Motor neuron (in vitro differentiated cells): ENCODE data around the gene GNPTG. TPM values are rescaled to one million over a fixed set of nuclear protein-coding genes. Genes with fewer than 3 reads are reported as not detected.
A peak's percentile ranks its signal among the peaks of the same experiment; 100 is the strongest.

Experiments used
- ATAC-seq, 8 experiments: fragments of 200-7000 bp; cut with Tn5 transposase; replicated peaks in 6 of 8; 2 replicates each; pipeline ENCODE4 v1.8.0; 2021; ENCODE audit warnings: mild to moderate bottlenecking in 8 of 8, moderate library complexity in 8 of 8
- H3K27ac ChIP-seq, 2 donors: fragments of 250-450 bp; sonication (Bioruptor Pico); 2 replicates each; pipeline ENCODE4 v1.9.0; 2021; ENCODE audit warnings: antibody characterized with exemption in 2 of 2, mild to moderate bottlenecking in 2 of 2, moderate library complexity in 1 of 2
- H3K4me1 ChIP-seq, 2 donors: fragments of 250-450 bp; sonication (Bioruptor Pico); replicated peaks in 1 of 2; 2 replicates each; pipeline ENCODE4 v1.6.1; 2021; ENCODE audit warnings: antibody characterized with exemption in 2 of 2, mild to moderate bottlenecking in 2 of 2, moderate library complexity in 1 of 2
- H3K4me3 ChIP-seq, 5 donors: fragments of 250-450 bp; sonication (Bioruptor Pico); 2 replicates each; pipeline ENCODE4 v1.9.0; 2021; ENCODE audit warnings: antibody characterized with exemption in 5 of 5, mild to moderate bottlenecking in 5 of 5, moderate library complexity in 4 of 5
- WGBS, 10 experiments: fragments of 450-650 bp; shearing (Covaris generic); methylation state at CpG; one replicate each; pipeline ENCODE4 v1.0.0; 2022; 5-methylcytosine and 5-hydroxymethylcytosine counted together
- in situ Hi-C, 9 experiments: fragments of 400-800 bp; cut with MboI; loops; one replicate each; pipeline ENCODE4 v1.15.0; 2021; ENCODE audit warnings: low sequenced_read_pairs in 9 of 9, low pct_unique_long_range_greater_than_20kb in 2 of 9; ENCODE audit not compliant: unreplicated experiment in 9 of 9
- total RNA-seq, 8 experiments: library from RNA; unstranded; fragments of 300-600 nt; gene quantifications; 2 replicates each; pipeline versions ENCODE4 v1.2.3 to v1.2.4, GENCODE V29; 2022

GNPTG gene
- total RNA-seq, 8 experiments from 2014 or later = 13.4 to 90.4 (median 32.8) TPM

DNA sequence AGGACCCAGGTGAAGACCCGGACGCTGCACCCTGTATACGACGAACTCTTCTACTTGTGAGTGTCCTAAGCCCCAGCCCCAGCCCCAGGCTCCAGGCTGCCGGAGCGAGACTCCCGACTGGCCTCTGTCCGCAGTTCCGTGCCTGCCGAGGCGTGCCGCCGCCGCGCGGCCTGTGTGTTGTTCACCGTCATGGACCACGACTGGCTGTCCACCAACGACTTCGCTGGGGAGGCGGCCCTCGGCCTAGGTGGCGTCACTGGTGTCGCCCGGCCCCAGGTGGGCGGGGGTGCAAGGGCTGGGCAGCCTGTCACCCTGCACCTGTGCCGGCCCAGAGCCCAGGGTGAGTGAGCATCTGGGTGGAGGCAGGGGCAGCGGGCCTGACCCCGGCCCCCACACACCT, 3.8 kb upstream of the GNPTG start:
- Histone ChIP-seq H3K4me3 (no peak overlapping the region), H3K27ac (no peak overlapping the region), H3K4me1 (peaks cover 17 to 19% of the 10 kb centered on the region in 2 donors)
- WGBS, 10 experiments = 80 to 100% methylated on average over 3 to 5 of the region's 29 CpGs; no CpG with 5 or more reads in 8 of the 10 experiments
- no peak for ATAC-seq
- in situ Hi-C loops = no loop called here

- ATAC-seq = no peak
- in situ Hi-C loops = no loop called here
- 89% methylated on average over 3 of the region's 15 CpGs; no CpG with 5 or more reads in 9 of the 10 experiments for WGBS, 10 experiments
- peaks cover 18 to 22% of the 10 kb centered on the region in 2 donors for H3K4me1 ChIP-seq
- no peak overlapping the region for H3K4me3 ChIP-seq
- H3K27ac ChIP-seq = no peak overlapping the region
These were observed 3.3 kb upstream of the GNPTG start for GRCh38 chr16:1348441-1348840.

DNA sequence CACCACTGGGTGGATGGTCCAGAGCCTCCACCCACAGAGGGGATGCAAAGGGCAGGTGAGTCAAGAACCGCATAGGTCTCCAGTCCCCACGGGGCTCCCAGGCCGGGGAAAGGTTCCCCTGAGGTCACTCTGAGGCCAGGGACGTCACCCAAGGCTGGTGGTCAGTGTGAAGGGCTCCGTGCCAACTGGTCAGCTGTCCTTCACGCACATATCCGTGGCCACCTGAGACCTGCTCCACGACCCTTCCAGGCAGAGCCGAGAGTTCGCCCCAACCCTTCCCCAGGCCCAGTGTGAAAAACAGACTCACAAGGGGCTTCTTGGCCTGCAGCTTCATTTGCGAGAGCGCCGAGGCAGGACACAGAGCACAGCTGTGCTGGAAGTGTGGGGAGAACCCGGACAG, 2.8 kb upstream of the GNPTG start:
- Histone ChIP-seq H3K27ac (no peak overlapping the region), H3K4me1 (peaks cover 13 to 18% of the 10 kb centered on the region in 2 donors), H3K4me3 (no peak overlapping the region)
- no peak for ATAC-seq
- 85 to 100% (median 92%) methylated on average over 1 to 5 of the region's 14 CpGs; no CpG with 5 or more reads in 1 of the 10 experiments for WGBS, 10 experiments
- in situ Hi-C loops = no loop called here

DNA sequence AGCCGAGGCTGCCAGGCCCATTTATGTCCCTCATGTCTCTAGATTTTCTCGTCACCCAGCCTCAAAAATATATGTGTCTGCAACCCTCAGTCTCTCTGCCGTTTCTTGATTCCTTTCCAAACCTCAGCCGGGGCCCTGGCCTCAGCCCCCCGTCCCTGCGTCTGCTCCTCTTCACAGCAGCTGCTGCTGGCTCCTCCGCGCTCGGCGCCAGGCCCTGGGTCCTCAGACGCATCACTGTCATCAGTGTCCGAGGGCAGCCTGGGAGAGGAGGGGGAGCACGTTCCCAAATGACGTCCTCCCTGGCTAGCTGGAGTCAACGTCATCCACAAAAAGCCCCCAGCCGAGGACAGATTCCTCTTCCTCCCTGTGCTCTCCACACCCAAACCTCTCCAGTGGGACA, 2.4 kb upstream of the GNPTG start:
- ATAC-seq = no peak
- Histone ChIP-seq H3K27ac (no peak overlapping the region), H3K4me3 (no peak overlapping the region), H3K4me1 (peaks cover 12 to 16% of the 10 kb centered on the region in 2 donors)
- in situ Hi-C loops = no loop called here
- 83 to 100% (median 98%) methylated on average over 1 to 9 of the region's 16 CpGs; no CpG with 5 or more reads in 4 of the 10 experiments for WGBS, 10 experiments

- peaks cover 12 to 16% of the 10 kb centered on the region in 2 donors for H3K4me1 ChIP-seq
- no peak for ATAC-seq
- no peak overlapping the region for H3K27ac ChIP-seq
- in situ Hi-C loops = no loop called here
- no peak overlapping the region for H3K4me3 ChIP-seq
- 97 to 100% (median 100%) methylated on average over 5 to 6 of the region's 17 CpGs; no CpG with 5 or more reads in 7 of the 10 experiments for WGBS, 10 experiments
These were observed 1.8 kb upstream of the GNPTG start for GRCh38 chr16:1349951-1350350.

GRCh38 chr16:1350691-1351090, 1.0 kb upstream of the GNPTG start:
- Histone ChIP-seq H3K27ac (no peak overlapping the region), H3K4me1 (peaks cover 12 to 16% of the 10 kb centered on the region in 2 donors), H3K4me3 (peak overlapping the region; percentile 64 to 100 (median 91))
- in situ Hi-C loops = no loop called here
- no peak for ATAC-seq
- WGBS, 10 experiments = 37 to 94% (median 71%) methylated on average over 1 to 13 of the region's 19 CpGs; no CpG with 5 or more reads in 2 of the 10 experiments

DNA sequence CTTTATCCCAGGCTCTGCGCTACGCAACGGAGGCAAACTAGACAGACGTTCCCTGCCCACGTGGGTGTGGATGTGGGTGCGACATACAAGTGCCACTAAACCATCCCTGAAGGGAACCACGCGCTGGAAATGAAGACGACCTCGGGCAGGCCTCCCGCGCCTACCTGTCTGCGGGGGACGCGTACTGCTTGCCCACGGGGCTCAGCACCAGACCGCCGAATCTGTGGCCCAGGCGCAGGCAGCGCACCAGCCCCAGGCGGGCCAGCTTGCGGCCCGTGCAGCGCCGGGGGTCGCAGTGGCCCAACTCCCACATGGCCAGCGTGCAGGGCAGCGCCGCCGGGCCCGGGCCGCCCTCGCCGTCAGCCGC, 533 bp upstream of the GNPTG start:
- peak overlapping the region in 1 of 2 donors; percentile 79 for H3K27ac ChIP-seq
- ATAC-seq = peak in 5 of 8 experiments; percentile 20 to 47 (median 38)

DNA sequence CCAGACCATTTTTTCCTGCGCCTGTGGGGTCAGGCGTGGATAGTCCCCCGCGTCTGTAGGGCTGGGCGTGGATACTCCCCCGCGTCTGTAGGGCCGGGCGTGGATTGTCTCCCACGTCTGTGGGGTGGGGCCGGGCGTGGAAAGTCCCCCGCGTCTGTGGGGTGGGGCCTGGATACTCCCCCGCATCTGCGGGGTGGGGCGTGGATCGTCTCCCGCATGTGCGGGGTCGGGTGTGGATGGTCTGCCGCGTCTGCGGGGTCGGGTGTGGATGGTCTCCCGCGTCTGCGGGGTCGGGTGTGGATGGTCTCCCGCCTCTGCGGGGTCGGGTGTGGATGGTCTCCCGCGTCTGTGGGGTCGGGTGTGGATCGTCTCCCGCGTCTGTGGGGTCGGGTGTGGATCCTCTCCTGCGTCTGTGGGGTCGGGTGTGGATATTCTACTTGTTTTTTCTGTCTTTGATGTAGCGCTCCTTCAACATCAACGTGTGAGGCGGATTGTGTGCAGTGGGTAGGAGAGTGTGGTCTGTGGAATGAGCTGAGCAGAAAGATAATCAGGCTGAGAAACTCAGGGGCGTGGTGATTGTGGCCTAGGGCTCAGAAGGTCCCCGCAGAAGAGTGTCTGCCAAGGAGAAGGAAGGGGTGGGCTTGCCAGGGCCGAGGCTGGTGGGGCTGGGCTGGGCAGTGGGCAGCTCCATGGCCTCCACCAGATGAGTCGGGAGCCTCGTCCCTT, 3.2 kb downstream of the GNPTG start:
- WGBS, 10 experiments = 85 to 100% (median 97%) methylated on average over 1 to 7 of the region's 49 CpGs; no CpG with 5 or more reads in 6 of the 10 experiments
- Histone ChIP-seq H3K4me3 (no peak overlapping the region), H3K27ac (no peak overlapping the region), H3K4me1 (peaks cover 12 to 16% of the 10 kb centered on the region in 2 donors)
- ATAC-seq = no peak
- in situ Hi-C loops = no loop called here

More for the DNA sequence above, 533 bp upstream of the GNPTG start:
- 0 to 13% (median 2%) methylated on average over 2 to 5 of the region's 35 CpGs; no CpG with 5 or more reads in 4 of the 10 experiments for WGBS, 10 experiments
- Histone ChIP-seq H3K4me3 (peak overlapping the region; percentile 64 to 100 (median 91)), H3K4me1 (peaks cover 12 to 16% of the 10 kb centered on the region in 2 donors)
- in situ Hi-C loops = no loop called here

GRCh38 chr16:1355591-1355990, 3.9 kb downstream of the GNPTG start:
- no peak for ATAC-seq
- H3K27ac ChIP-seq = no peak overlapping the region
- in situ Hi-C loops = no loop called here
- no peak overlapping the region for H3K4me3 ChIP-seq
- no CpG with 5 or more reads among the region's 15 CpGs for WGBS, 10 experiments
- H3K4me1 ChIP-seq = peaks cover 8 to 14% of the 10 kb centered on the region in 2 donors

GRCh38 chr16:1356061-1356900, 4.5 kb downstream of the GNPTG start:
- H3K27ac ChIP-seq = no peak overlapping the region
- WGBS, 10 experiments = no CpG with 5 or more reads among the region's 33 CpGs
- no peak overlapping the region for H3K4me3 ChIP-seq
- H3K4me1 ChIP-seq = peaks cover 3 to 10% of the 10 kb centered on the region in 2 donors
- in situ Hi-C loops = no loop called here
- ATAC-seq = peak in 1 of 8 experiments; percentile 2

- Histone ChIP-seq H3K27ac (no peak overlapping the region), H3K4me3 (no peak overlapping the region), H3K4me1 (peaks cover 0 to 5% of the 10 kb centered on the region in 2 donors)
- in situ Hi-C loops = no loop called here
- ATAC-seq = peak in 4 of 8 experiments; percentile 19 to 75 (median 45)
- WGBS, 10 experiments = 29 to 96% (median 82%) methylated on average over 1 to 5 of the region's 19 CpGs; no CpG with 5 or more reads in 4 of the 10 experiments
These were observed 6.3 kb downstream of the GNPTG start for GRCh38 chr16:1357906-1358566.

DNA sequence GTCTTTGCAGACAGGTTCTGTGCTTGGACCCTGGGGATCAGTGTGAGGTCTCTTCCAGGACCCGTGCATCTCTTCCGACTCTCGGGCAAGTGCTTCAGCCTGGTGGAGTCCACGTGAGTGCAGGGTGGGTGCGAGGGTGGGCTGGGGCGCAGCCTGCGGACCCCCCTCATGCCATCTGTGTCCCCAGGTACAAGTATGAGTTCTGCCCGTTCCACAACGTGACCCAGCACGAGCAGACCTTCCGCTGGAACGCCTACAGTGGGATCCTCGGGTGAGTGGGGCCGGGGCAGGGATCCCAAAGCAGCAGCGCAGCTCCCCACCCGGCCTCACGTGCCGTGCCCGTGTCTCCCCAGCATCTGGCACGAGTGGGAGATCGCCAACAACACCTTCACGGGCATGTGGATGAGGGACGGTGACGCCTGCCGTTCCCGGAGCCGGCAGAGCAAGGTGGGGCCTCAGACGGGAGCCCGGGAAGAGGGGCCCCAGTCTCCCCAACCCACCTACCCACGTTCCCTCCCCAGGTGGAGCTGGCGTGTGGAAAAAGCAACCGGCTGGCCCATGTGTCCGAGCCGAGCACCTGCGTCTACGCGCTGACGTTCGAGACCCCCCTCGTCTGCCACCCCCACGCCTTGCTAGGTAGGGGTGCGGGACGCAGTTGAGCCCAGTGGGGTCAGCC, 10.1 kb downstream of the GNPTG start:
- Histone ChIP-seq H3K4me1 (no peaks in the 10 kb centered on the region), H3K4me3 (no peak overlapping the region), H3K27ac (no peak overlapping the region)
- in situ Hi-C loops = no loop called here
- WGBS, 10 experiments = 92 to 100% (median 93%) methylated on average over 4 to 14 of the region's 43 CpGs; no CpG with 5 or more reads in 4 of the 10 experiments
- ATAC-seq = no peak
